NCI-H748 (cell line): ENCODE measurements around the gene CPSF2.

Source experiments
- DNase-seq: peaks from one replicate; lab custom pipeline; 2025; ENCODE audit not compliant: unreplicated experiment; lab: John Stamatoyannopoulos, UW

The CPSF2 gene

DNA sequence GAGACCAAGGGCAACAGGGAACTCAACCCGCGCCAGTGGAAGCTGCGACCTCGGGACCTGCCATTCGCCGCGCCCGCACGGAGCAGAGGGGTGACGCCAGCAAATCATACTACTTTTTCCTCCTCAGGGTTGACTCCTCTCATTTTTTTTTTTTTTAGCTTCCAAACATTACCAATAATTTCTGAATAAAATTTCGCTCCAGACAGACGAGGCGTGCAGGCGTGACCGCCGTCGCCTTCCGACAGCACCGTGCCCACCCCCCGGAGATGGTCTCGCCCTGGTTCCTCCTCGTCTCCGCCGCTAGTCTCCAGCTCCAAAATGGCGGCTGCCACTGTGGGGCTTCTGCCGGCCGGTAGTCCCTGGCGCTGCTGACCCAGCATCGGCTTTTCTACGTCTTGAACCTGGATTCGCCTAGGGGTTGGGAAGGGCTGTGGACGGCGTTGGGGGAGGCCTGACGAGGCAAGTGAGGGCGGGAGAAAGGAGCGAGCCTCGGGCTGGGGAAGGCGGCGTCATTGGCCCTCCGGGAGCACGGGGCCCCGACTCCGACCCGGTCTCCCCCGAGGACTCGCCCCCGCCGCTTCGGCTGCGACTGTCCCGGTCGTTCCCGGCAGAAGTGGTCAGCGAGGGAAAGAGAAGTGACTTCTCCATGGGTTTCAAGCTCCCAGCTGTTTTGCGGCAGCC, at the start of gene CPSF2, which contains the start of gene NDUFB1:
Gene CPSF2, plus strand, starts transcription at position 300 of the 681 bp plus-strand sequence. CDS start 9,016 bp downstream, outside the sequence.
Gene NDUFB1, minus strand, starts transcription at position 37 of the 681 bp plus-strand sequence. CDS start 4,069 bp downstream, outside the sequence.
- DNase-seq, result peak; percentile 87

DNA sequence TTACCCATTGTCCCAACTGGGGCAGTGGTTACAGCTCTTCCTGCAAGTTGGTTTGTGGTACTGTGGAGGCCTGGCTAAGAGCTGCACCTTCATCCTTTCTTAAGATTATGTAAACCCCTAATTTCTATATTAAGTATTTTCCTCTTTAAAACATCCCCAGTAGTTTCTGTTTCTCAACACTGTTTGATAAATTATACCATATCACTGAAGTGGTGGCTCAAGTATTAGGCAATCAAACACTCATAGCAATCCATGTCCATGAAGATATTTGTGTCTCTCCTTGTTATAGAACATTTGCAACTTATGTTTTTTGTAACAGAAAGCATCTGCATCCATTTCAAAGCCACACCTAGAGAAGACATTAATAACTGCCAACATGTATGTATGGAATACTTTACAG, 47.2 kb upstream of the CPSF2 start:
- no peak for DNase-seq

DNA sequence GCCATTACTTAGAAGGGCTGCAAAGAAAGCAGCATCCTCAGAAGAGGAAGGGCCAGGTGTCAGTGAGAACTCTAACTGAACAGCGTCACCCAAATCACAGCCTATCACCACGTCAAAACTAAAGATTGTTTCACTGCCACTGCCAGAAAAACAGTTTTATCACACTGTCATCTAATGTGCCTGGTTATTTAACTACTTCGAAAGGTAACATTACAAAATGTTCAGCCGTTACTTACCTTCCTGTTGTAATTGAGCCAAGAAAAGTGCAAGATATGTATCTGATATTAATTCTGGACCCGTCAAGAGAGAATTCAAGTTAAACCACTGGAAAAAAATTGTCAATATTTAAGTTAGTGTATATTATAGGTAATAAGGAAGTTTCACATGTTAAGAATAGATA, 33.3 kb upstream of the CPSF2 start:
- no peak for DNase-seq

DNA sequence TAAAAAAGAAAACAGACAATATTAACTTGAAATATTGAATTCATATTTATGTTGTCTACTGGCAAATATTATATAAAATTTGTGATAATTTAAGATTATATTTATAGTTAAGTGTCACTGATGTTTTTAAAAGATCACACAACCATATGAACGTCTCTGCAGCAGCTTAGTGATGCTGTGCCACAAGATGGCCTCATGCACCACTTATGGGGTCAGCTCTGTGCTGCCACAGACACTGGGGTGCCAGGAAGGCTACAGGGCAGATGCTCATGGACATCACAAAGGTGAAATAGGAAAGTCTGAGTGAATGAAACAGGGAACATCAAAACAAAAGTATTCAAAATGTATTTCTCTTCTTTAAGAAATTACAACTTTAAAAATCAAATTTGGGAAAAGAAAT, 28.4 kb upstream of the CPSF2 start:
- peak; percentile 23 for DNase-seq

DNA sequence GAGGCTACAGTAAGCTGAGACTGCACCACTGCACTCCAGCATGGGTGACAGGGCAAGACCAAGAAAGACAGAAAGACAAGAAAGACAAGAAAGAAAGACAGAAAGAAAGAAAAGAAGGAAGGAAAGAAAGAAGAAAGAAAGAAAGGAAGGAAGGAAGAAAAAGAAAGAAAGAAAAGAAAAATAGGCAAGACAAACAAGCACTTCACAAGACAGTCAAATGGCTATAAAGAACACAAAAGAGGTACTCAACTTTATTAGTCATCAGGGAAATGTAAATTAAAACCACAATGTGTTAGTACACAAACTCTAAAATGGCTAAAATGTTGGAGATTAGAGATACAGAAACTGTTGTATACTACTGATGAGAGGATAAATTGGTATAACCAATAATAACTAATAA, 22.0 kb upstream of the CPSF2 start:
- DNase-seq, result no peak

DNA sequence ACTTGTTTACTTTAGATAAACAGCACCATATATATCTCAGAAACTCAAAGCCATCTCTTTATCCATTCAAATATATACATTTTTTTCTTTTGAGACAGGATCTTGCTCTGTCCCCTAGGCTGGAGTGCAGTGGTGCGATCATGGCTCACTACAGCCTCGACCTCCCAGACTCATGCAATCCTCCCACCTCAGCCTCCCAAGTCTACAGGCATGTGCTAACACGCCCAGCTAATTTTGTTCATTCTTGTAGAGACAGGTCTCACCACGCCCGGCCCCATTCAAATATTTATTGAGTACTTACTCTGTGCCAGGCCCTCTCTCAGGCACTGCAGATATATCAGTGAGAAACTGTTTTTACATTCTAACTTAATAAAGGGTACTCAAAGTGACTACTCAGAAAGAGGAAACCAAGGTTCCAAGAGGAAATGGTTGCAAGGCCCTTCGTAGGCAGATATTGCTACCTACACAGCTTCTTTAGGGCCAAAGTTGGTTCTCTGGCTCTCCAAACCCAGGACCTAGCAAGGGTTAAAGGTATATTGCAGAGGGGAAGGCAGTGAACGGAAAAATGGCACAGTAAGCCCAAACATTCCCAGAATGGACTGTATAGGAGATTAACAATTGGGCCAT, 18.3 kb upstream of the CPSF2 start:
- peak; percentile 31 for DNase-seq

DNA sequence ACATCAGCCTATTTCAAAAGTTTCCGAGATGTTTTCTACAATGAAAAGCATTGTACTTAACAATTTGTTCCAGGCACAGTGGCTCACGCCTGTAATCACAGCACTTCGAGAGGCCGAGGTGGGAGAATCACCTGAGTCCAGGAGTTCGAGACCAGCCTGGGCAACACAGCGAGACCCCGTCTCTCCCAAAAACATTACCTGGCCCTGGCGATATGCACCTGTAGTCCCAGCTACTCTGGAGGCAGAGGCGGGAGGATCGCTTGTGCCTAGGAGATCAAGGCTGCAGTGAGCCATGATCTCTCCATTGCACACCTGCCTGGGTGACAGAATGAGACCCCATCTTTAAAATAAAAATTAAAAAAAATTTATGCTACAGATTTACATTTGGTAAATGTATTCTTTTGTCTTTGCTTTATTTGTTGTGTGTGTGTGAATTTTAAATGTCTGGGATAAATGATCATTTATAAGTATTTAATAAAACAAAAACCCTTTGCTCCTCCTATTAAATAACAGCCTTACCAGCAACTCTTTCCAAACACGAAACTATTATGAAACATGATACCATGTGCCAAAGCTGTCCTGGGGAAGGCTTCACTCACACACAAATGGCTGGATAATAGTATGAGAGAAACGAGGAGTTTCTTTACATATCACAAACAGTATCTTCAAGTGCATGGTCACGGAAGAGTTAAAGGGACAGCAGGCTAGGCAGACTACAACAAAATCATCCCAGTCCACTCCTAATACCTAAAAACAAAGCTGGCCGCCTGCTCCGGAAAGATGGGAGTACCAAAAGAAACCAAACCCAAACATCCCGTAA, 16.5 kb upstream of the CPSF2 start:
- peak; percentile 55 for DNase-seq

DNA sequence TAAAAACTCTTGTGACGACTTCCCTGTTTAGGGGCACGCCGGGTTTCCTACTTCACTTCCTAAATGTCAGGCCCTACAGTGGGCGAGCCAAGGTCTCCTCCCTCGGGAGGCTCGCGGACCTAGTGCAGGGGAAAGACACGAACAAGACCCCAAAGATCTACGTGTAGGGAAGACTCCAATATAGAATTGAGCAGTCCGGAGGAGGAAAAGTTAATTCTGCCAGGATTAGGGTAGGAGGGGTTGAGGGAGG, 16.0 kb upstream of the CPSF2 start:
- DNase-seq, result peak; percentile 75

DNA sequence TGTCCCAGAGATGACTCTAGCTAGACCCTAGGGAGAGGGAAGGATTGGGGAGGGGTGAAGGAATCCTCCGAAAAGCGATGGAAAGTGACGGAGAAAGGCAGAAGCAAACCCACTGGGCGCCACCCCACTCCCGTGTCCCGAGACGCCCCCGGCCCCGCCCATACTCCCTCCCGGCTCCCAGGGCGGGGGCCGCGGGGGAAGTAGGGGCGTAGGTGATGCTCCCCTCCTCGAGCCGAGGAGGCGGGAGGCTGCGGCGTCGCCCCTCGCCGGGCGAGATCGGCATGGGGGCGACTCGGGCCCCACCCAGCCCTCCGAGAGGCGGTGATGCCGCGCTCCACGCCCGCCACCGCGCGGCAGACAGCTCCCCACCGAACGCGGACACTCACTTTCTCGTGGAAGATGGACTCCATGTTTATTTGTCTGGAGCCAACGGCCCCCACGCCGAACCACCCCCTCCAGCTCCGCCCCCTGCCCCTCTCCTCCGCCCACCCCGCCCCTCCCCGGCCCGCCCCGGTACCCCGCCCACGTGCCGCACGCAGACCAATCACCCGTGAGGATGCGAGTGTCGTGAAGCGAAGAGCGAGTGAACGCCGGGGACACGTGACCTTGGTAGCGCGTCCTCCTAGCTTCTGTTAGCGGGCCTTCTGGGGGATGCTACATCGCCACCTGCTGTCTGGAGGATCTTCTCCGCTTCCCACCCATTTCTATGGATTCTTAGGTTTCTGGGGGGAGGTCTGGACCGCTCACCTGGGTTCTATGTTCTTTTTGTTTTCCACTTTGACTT, 15.4 kb upstream of the CPSF2 start, which contains the start of gene ATXN3:
Gene ATXN3, minus strand, starts transcription at position 440 of the 784 bp plus-strand sequence. Its CDS starts 30 bp downstream, at position 410.
- peak; percentile 100 for DNase-seq

DNA sequence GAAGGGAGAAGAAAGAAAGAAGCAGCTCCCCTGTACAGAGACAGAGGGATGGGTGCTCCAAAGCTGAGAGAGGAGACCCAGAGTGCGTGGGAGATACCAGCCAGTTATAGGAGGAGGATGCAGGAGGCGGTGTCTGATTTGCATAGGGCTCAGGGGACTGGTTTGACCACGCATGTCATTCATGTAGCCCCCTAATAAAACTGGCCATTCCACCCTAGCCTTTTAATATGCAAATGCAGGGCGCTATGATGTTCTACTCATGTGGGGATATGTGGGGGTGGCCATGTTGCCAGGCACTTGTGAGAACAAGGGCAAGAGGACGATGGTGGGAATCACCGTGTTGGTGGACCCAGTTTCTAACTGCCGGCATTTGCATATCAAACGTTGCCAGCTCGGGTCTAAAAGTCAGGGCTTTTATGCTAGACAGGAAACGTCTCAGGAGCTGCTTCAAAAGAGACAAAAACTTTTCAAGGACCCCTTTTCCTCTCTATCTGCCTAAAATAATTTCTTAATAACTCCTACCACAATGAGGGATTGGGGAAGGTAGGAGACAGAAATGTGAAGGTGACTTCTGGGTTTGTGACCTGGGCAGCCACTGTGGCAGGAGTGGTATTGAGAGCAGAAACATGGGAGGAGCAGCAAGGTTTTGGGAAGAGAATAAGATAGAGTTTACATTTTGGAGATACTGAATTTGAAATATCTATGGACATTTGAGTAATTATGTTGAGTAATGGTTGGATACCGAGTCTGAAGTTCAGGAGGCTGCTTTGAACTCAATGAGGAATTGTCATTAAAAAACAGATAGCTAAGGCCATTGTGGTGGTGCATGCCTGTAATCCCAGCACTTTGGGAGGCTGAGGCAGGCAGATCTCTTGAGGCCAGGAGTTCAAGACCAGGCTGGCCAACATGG, 13.2 kb upstream of the CPSF2 start:
- peak; percentile 42 for DNase-seq

DNA sequence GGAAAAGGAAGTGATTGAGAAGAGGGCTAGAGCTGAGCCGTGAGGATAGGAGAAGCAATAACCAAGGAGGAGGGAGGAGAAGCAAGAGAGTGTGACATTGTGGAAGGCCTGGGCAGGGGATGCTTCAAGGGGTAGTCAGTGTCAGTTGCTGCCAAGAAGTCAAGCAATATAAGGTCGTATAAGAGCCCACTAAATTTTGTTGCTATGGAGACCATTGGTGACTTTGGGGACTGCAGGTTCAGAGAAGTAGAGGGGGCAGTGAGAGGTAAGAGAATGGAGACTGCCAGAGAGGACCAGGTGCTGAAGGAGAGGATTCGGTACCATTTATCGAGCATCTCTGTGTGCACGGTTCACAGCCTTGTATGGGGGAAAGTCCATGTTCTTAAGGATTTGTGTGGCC, 12.3 kb upstream of the CPSF2 start:
- peak; percentile 18 for DNase-seq

DNA sequence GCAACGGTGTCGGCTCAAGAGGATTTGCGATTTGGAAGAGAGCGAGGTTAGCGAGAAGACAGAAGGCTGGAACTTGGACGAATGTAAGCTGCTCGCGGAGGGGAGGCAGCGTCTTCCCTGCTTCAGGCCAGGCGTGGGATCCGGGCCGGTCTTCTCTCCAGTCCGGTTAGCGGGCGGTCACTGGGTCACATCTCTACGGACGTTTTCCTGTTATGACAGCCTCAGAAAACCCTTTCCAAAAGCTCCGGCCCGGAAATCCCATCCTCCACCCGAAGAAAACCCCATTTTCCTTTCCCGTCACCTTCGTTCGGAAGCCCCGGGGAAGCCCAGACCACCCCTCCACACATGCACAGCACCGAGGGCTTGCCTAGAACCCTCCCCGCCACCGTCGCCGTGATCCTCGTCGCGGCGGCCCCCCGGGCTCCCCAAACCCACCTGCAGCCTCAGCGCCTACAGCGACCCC, 531 bp upstream of the CPSF2 start:
- DNase-seq, result peak; percentile 63

DNA sequence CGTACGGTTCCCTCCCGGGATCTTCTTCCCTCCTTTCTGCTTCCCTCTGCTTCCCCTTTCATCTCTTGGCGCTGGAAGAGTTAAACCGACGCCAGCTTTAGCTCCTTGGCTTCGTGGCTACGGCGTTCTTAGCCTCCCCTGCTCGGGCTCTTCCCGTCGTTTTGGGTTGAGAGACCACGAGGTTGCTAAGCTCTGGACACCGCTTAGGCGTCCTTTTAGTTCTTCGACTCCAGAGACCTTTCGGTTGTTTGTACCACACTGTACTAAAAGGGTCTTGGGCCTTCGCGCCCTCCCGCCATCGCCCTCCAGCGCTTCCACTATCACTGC, 545 bp downstream of the CPSF2 start:
- DNase-seq, result peak; percentile 68

DNA sequence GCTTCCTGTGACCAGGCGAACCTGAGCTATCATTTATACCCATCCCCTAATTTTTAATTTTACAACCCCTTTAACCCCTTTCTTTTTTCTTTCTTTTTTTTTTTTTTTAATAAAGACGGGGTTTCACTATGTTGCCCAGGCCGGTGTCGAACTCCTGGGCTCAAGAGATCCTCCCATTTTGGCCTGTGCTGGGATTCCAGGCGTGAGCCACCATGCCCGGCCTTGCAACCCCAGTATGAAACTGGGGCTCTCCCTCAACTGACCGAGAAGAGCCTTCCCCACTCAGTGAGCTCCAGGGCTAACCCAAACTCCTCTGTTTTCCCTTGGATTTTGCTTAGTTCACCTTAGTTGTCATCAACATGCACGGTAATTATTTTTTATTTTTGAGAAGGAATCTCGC, 992 bp downstream of the CPSF2 start:
- DNase-seq, result no peak

DNA sequence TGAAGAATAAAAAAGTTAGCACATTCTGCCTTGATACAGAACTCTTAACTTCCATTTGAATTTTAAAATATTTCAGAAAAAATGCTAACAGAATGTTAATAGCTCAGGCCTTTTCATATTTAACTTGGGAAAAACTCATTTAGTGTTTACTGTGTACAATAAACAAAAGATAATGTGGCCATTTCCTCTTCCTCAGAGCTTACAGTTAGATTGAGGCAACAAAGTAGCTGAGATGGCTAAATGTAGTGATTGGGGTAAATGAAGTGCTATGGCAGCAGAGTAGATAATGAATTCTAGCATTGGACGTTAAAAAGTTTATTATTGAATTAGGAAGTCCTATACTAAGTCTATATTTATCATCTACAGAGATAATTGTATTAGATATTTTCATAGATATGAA, 12.7 kb downstream of the CPSF2 start:
- no peak for DNase-seq

DNA sequence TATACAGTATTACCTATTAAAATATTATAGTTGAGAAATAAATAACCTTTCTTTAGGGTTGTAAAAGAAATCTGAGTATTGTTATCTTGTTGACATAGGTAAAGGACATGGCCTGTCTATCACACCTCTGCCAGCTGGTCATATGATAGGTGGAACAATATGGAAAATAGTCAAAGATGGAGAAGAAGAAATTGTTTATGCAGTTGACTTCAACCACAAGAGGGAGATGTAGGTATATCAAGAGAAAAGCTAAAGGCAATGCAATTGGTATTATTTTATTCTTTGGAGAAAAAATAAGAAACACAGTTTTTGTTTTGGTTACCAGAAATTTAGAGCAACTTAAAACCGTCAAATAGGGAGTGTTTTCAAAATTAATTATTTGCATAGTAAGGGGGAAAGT, 13.5 kb downstream of the CPSF2 start:
- peak; percentile 56 for DNase-seq

DNA sequence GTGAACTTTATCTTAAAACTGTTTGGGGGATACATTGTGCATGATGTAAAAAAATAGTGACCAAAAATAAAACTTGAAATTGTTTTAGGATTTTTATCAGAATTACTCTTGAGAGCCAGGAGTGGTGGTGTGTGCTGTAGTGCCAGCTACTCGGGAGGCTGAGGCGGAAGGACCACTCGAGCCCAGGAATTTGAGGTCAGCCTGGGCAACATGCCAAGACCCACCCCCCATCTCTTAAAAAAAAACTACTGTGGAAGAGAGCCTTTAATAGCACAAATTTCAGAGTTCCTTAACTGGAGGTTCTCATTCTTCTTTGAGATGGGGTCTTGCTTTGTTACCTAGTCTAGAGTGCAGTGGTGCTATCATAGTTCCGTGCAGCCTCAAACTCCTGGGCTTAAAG, 21.5 kb downstream of the CPSF2 start:
- DNase-seq, result no peak

DNA sequence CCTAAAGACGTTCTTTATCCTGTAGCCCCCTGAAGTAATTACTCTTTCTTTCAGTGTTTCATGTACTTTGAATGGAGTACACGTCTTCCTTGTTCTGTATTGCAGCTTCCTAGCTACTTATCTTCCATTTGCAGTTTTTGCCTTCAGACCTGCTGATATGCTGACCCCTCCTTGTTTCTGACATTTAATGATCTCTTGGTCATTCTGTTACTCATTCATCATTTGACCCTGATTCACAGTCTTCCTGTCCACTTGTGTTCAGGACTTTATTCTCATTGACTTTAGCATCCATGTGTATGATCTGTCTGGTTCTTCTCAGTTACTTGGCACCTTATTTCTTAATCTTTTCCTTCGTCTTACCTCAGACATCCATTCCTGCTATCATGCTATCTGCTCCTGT, 22.2 kb downstream of the CPSF2 start:
- DNase-seq, result no peak

DNA sequence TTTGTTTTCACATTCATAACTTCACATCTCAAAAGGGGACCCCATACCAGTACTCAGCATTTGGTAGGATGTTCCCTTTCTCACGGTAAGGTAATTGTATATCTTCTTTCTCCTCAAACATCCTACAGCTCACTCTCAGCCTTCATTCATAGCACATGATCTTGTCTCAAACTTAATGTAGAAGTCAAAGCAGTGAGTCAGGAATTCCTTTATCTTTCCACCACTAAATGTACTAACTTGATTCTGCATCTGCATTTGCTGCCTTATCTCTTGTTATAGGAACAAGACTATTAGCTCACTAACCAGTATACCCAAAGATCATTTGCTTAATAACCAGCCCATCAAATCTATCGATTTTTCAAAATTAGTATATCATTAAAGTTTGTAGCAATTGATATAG, 22.9 kb downstream of the CPSF2 start:
- DNase-seq, result no peak

DNA sequence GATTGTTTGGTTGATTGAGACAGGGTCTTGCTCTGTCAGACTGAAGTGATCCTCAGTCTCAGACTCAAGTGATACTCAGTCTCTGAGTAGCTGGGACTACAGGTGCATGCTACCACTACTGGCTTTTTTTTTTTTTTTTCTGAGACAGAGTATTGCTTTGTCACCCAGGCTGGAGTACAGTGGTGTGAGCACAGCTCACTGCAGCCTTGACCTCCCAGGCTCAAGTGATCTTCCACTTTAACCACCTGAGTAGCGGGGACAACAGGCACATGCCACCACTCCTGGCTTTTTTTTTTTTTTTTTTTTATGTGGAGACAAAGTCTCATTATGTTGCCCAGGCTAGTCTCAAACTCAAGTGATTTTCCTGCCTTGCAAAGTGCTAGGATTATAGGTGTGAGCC, 31.8 kb downstream of the CPSF2 start:
- DNase-seq, result no peak
